HepG2 (cell line): Measurements from ENCODE around the gene IHH. TPM values are rescaled to one million over a fixed set of nuclear protein-coding genes. Genes with fewer than 3 reads are reported as not detected.

Source experiments
- ARID5B ChIP-seq: IDR thresholded peaks from 2 replicates; pipeline ENCODE4 v1.4.0; 2020; ENCODE audit warnings: mild to moderate bottlenecking, missing genetic modification reagents
- EP300 ChIP-seq, 3 experiments: sonication (generic) in 1 of 3; formaldehyde crosslinking in 1 of 3; IDR thresholded peaks; 2 replicates each; pipeline versions ENCODE4 v1.5.1 to v1.6.1; 2011 to 2020; ENCODE audit warnings: low read depth in 2 of 3, low read length in 2 of 3, borderline replicate concordance in 1 of 3, improper control_type of control experiment in 1 of 3, mild to moderate bottlenecking in 1 of 3, missing genetic modification reagents in 1 of 3, moderate library complexity in 1 of 3
- FUBP1 ChIP-seq: sonication (generic); formaldehyde crosslinking; IDR thresholded peaks from 2 replicates; pipeline ENCODE4 v1.5.1; 2020; ENCODE audit warnings: missing genetic modification reagents, mild to moderate bottlenecking, borderline replicate concordance
- GMEB1 ChIP-seq: sonication (generic); formaldehyde crosslinking; IDR thresholded peaks from 2 replicates; pipeline ENCODE4 v1.5.1; 2020; ENCODE audit warnings: missing genetic modification reagents, mild to moderate bottlenecking, borderline replicate concordance
- HDAC2 ChIP-seq: sonication (generic); formaldehyde crosslinking; IDR thresholded peaks from 2 replicates; pipeline ENCODE4 v1.4.0; 2020; ENCODE audit warnings: missing genetic modification reagents
- JUN ChIP-seq: sonication (generic); formaldehyde crosslinking; IDR thresholded peaks from 2 replicates; pipeline ENCODE4 v1.4.0; 2020; ENCODE audit warnings: mild to moderate bottlenecking, missing genetic modification reagents
- LRRFIP1 ChIP-seq: sonication (generic); formaldehyde crosslinking; conservative IDR thresholded peaks from 2 replicates; pipeline ENCODE4 v1.4.0; 2020; ENCODE audit warnings: missing genetic modification reagents
- MAF1 ChIP-seq: sonication (generic); formaldehyde crosslinking; IDR thresholded peaks from 2 replicates; pipeline ENCODE4 v1.5.0; 2020; ENCODE audit warnings: missing genetic modification reagents, borderline replicate concordance
- NKX3-1 ChIP-seq: sonication (generic); formaldehyde crosslinking; IDR thresholded peaks from 2 replicates; pipeline ENCODE4 v1.5.0; 2020; ENCODE audit warnings: missing genetic modification reagents
- SMAD1 ChIP-seq: sonication (generic); formaldehyde crosslinking; IDR thresholded peaks from 2 replicates; pipeline ENCODE4 v1.4.0; 2020; ENCODE audit warnings: missing genetic modification reagents, low read depth, mild to moderate bottlenecking, borderline replicate concordance
- SUZ12 ChIP-seq: fragments of 150-350 bp; IDR thresholded peaks from 2 replicates; pipeline ENCODE4 v1.6.1; 2014; ENCODE audit warnings: low read depth, low read length
- ZNF280D ChIP-seq: sonication (generic); formaldehyde crosslinking; IDR thresholded peaks from 2 replicates; pipeline ENCODE4 v1.5.1; 2020; ENCODE audit warnings: mild to moderate bottlenecking, missing genetic modification reagents
- ZNF577 ChIP-seq: sonication (generic); formaldehyde crosslinking; IDR thresholded peaks from 2 replicates; pipeline ENCODE4 v1.4.0; 2020; ENCODE audit warnings: mild to moderate bottlenecking, low read depth, missing genetic modification reagents, borderline replicate concordance
- polyA plus RNA-seq, 8 experiments: library from polyadenylated mRNA; depleted of rRNA in 3 of 8; stranded (reverse) in 7 of 8; unstranded in 1 of 8; fragments of >200 nt; fragmentation: Illumina TruSeq in 4 of 8; extraction: Trizol in 4 of 8; gene quantifications; 2 replicates each; pipeline versions ENCODE4 v1.2.1 to v1.2.3, GENCODE V29; 2011 to 2016; ENCODE audit warnings: low read depth in 4 of 8, missing spikeins in 1 of 8, mixed read lengths in 1 of 8; ENCODE audit not compliant: insufficient read depth in 1 of 8
- total RNA-seq, 5 experiments: library from RNA; depleted of rRNA; stranded (reverse); fragments of >200 nt; fragmentation: Illumina TruSeq; extraction: Trizol; gene quantifications; 2 replicates each; pipeline ENCODE4 v1.2.3, GENCODE V29; 2016; ENCODE audit warnings: low read depth in 1 of 5

IHH gene
- total and polyA plus RNA-seq, 2 of the 13 experiments (the other 11 are each of a cell fraction or from before 2014, with no cell fraction given), result 0.42 TPM; not detected in 1

GRCh38 chr2:219071131-219071816 lies 10.6 kb upstream of the IHH start (continued):
- TF ChIP-seq ARID5B, result peak; percentile 94
- 0 out of 2 replicates have a peak, but pooled peaks have one; percentile 46 for TF ChIP-seq FUBP1 (CRISPR knock-in tag)
- TF ChIP-seq ZNF577, result no peak
- TF ChIP-seq MAF1, result no peak
- TF ChIP-seq GMEB1, result peak; percentile 31; the same call in 1 of the 2 replicates
- TF ChIP-seq SUZ12, result no peak
- TF ChIP-seq ZNF280D (CRISPR knock-in tag), result no peak
- 0 out of 2 replicates have a peak, but pooled peaks have one; percentile 51 for TF ChIP-seq SMAD1 (CRISPR knock-in tag)
- TF ChIP-seq EP300 (IDR thresholded peaks at IDR 0.05; ENCODE audit: low read depth in 2 of 2, low read length in 2 of 2), result peak in 1 of 2 experiments; percentile 87; a peak in 2 of 4 replicates
- peak; percentile 33; the same call in 1 of the 2 replicates for TF ChIP-seq EP300 (CRISPR knock-in tag; IDR thresholded peaks at IDR 0.05; ENCODE audit: borderline replicate concordance)
- TF ChIP-seq NKX3-1 (CRISPR knock-in tag), result no peak
- peak; percentile 89 for TF ChIP-seq HDAC2 (CRISPR knock-in tag)
- TF ChIP-seq LRRFIP1 (CRISPR knock-in tag), result no peak
- TF ChIP-seq JUN (CRISPR knock-in tag), result peak; percentile 40; the same call in 1 of the 2 replicates
